KMS-11 (cell line): ENCODE measurements around the gene IQSEC1.

Experiments used
- H2AFZ ChIP-seq: fragments of 200-600 bp; sonication (generic); 2 replicates; pipeline ENCODE4 v1.6.1; 2016; ENCODE audit warnings: antibody characterized with exemption, mixed run types, low read depth
- H3K27ac ChIP-seq: fragments of 200-600 bp; sonication (generic); 2 replicates; pipeline ENCODE4 v1.6.1; 2016; ENCODE audit warnings: mild to moderate bottlenecking, mixed run types
- H3K27me3 ChIP-seq: fragments of 200-600 bp; sonication (generic); 2 replicates; pipeline ENCODE4 v1.6.1; 2017; ENCODE audit warnings: mild to moderate bottlenecking, low read depth, mixed run types, moderate library complexity; ENCODE audit not compliant: insufficient read depth
- H3K36me3 ChIP-seq: fragments of 200-600 bp; sonication (generic); 2 replicates; pipeline ENCODE4 v1.6.1; 2017; ENCODE audit warnings: mild to moderate bottlenecking, mixed run types; ENCODE audit not compliant: insufficient read depth
- H3K4me1 ChIP-seq: fragments of 200-600 bp; sonication (generic); 2 replicates; pipeline ENCODE4 v1.6.1; 2016; ENCODE audit warnings: mild to moderate bottlenecking, low read depth, mixed run types; ENCODE audit not compliant: poor library complexity, severe bottlenecking
- H3K4me2 ChIP-seq: fragments of 200-600 bp; sonication (generic); 2 replicates; pipeline ENCODE4 v1.7.0; 2016; ENCODE audit warnings: mild to moderate bottlenecking, mixed run types
- H3K4me3 ChIP-seq: fragments of 200-600 bp; sonication (generic); IDR thresholded peaks from 2 replicates; pipeline ENCODE4 v1.6.1; 2017; ENCODE audit warnings: low read depth, low read length, mixed read lengths; ENCODE audit not compliant: insufficient read depth
- H3K79me2 ChIP-seq: fragments of 200-600 bp; sonication (generic); 2 replicates; pipeline ENCODE4 v1.6.1; 2016; ENCODE audit warnings: low read depth, mixed run types; ENCODE audit not compliant: insufficient read depth
- H3K9ac ChIP-seq: fragments of 200-600 bp; sonication (generic); 2 replicates; pipeline ENCODE4 v1.6.1; 2016; ENCODE audit warnings: mild to moderate bottlenecking, mixed run types
- H4K20me1 ChIP-seq: fragments of 200-600 bp; sonication (generic); 2 replicates; pipeline ENCODE4 v1.6.1; 2016; ENCODE audit warnings: mild to moderate bottlenecking, mixed run types; ENCODE audit not compliant: insufficient read depth
- TF ChIP-seq, protein P1 (sequence below): fragments of 200-600 bp; sonication (generic); conservative IDR thresholded peaks from 2 replicates; pipeline ENCODE4 v1.6.1; 2017; ENCODE audit warnings: low read depth, mild to moderate bottlenecking, antibody characterized with exemption, low read length, moderate library complexity, mixed read lengths

Gene IQSEC1

DNA sequence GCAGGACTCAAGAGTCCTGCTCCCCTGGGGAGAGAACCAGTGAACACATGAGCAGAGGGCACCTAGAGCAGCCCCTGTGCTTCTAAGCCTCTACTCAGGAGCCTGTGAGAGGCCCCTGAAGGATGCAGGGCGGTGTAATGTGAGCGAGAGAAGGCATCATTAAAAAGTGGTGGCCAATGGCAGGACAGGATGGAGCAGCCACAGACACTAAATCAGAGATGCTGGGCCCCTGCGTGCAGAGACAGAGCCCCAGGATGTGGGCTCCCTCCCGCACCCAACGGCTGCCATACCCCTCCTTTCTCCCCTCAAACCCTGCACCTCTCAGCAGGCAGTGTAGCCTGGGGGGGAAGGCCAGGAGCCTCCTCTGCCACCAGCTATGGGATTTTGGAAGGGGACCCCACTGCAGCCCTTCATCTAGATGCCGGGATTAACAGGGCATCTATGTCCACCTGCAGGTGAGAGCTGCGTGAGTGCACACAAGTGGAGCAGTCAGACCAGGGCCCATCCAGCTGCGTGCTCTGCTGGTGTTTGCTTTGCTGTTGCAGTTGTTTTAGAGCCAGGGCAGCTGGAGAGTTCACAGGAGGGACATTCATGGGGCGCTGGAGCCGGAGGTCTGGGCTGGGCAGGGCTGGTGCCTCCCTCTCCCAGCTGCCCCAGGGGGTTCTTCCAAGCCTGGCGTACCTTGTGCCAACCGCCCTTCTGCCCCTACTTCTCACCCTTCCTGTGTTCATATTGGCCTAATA is 5.1 kb upstream of the IQSEC1 start:
- Histone ChIP-seq H3K4me1 (peaks cover 5% of the 10 kb centered on the region), H3K27me3 (no peaks in the 10 kb centered on the region), H3K9ac (no peak overlapping the region), H3K79me2 (no peaks in the 10 kb centered on the region), H3K4me3 (no peak overlapping the region), H2AFZ (no peak overlapping the region), H3K27ac (no peak overlapping the region), H3K36me3 (no peaks in the 10 kb centered on the region), H3K4me2 (no peak overlapping the region), H4K20me1 (no peaks in the 10 kb centered on the region)
- TF ChIP-seq, protein P1, sequence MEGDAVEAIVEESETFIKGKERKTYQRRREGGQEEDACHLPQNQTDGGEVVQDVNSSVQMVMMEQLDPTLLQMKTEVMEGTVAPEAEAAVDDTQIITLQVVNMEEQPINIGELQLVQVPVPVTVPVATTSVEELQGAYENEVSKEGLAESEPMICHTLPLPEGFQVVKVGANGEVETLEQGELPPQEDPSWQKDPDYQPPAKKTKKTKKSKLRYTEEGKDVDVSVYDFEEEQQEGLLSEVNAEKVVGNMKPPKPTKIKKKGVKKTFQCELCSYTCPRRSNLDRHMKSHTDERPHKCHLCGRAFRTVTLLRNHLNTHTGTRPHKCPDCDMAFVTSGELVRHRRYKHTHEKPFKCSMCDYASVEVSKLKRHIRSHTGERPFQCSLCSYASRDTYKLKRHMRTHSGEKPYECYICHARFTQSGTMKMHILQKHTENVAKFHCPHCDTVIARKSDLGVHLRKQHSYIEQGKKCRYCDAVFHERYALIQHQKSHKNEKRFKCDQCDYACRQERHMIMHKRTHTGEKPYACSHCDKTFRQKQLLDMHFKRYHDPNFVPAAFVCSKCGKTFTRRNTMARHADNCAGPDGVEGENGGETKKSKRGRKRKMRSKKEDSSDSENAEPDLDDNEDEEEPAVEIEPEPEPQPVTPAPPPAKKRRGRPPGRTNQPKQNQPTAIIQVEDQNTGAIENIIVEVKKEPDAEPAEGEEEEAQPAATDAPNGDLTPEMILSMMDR, result no peak

DNA sequence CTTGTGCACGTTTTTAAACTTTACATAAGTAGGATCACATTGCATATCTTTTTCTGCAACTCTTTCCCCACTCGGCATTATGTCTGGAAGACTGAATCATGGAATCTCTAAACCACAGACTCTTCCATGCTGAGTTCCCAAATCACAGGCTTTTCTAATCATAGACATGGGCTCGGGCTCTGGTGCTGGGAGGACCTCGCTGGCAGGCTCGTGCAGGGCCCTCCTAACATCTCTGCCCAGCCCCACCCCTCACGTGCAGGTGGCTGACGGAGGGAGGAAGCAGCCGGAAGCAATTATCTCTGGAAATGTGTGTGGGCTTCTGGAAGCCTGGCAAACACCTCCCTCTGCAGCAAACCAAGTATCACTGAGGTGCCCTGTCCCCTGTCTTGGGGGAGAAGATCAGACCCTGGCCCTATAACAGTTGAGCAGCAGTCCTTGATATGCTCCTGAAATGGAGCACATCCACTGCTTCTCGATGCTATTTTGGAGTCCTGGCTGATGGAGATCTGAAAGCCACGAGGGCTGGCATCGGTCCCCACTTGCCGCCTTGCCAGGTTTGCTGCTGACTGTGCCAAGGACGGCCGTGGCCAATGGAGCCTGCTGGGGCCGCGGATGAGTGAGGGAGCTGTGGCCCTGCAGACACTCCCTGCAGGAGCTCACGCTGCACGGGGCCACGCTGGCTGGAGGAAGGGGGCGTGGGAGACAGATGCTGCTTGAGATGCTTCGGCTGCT is 4.4 kb upstream of the IQSEC1 start:
- no peaks in the 10 kb centered on the region for H3K27me3 ChIP-seq
- H3K9ac ChIP-seq, result no peak overlapping the region
- H3K4me1 ChIP-seq, result peaks cover 10% of the 10 kb centered on the region
- no peaks in the 10 kb centered on the region for H3K36me3 ChIP-seq
- no peak overlapping the region for H3K4me3 ChIP-seq
- TF ChIP-seq, protein P1, result no peak
- no peaks in the 10 kb centered on the region for H3K79me2 ChIP-seq
- no peak overlapping the region for H2AFZ ChIP-seq
- H3K27ac ChIP-seq, result no peak overlapping the region
- no peak overlapping the region for H3K4me2 ChIP-seq
- no peaks in the 10 kb centered on the region for H4K20me1 ChIP-seq

DNA sequence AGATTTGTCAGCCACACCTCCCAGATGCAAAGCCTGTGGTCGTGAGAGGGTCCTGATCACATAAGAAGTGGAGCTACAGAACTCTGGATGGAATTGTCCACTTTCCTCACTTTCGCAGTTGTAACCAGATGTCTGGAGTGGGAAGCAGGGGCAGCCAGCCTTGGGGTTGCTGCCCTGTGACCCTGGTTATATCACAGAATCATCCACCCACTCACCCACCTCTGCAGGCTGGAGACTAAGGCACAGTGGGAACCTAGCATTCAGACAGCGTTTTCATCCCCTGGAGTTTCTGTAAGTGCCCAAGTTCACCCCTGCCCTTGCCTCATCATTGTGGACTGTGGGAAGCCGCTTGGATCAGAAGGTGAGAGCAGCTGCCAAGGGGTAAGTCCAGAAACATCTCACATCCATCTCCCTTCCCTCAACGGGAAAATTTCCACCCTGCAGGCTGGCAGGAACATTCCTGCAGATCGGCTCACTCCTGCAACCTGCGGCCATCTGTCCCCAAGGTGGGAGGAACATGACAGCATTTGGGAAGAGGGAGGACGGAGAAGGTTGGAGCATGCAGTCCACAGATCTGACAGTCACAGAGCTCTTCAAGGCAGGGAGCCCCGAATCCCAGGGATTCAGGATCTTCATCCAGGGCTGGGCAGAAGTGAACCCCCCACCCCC is 2.9 kb upstream of the IQSEC1 start:
- no peaks in the 10 kb centered on the region for H4K20me1 ChIP-seq
- H3K9ac ChIP-seq, result no peak overlapping the region
- H3K4me1 ChIP-seq, result peaks cover 22% of the 10 kb centered on the region
- no peaks in the 10 kb centered on the region for H3K36me3 ChIP-seq
- TF ChIP-seq, protein P1, result no peak
- H3K4me3 ChIP-seq, result no peak overlapping the region
- H3K4me2 ChIP-seq, result no peak overlapping the region
- no peaks in the 10 kb centered on the region for H3K27me3 ChIP-seq
- no peaks in the 10 kb centered on the region for H3K79me2 ChIP-seq
- no peak overlapping the region for H3K27ac ChIP-seq
- no peak overlapping the region for H2AFZ ChIP-seq

DNA sequence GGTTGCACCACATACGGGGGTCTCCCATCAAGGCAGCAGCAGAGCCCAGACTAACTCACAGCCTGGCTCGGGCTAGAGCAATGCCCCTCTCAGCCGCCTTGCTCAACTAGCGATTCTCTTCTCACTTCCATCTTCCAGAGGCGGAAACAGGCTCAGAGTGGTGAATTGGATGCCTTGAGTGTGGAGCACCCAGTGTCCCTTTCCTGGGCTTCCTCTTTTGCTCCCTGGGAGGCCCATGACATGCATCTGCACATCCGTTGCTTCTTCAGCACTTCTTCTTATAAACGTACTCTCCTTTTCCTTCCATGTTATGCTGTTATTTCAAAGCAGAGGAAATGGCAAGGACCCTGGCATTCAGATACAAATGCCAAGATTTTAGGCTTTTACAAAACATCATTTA is 2.1 kb upstream of the IQSEC1 start:
- Histone ChIP-seq H3K4me3 (no peak overlapping the region), H3K9ac (no peak overlapping the region), H3K27me3 (no peaks in the 10 kb centered on the region), H3K4me1 (peaks cover 30% of the 10 kb centered on the region), H4K20me1 (no peaks in the 10 kb centered on the region), H3K27ac (no peak overlapping the region), H3K4me2 (no peak overlapping the region), H3K79me2 (no peaks in the 10 kb centered on the region), H2AFZ (no peak overlapping the region), H3K36me3 (no peaks in the 10 kb centered on the region)
- TF ChIP-seq, protein P1, result no peak
